Keratinocyte (primary cell): ENCODE data around the gene CEP131. TPM values are rescaled to one million over a fixed set of nuclear protein-coding genes. Genes with fewer than 3 reads are reported as not detected.

Experiments used
- DNase-seq: peaks from one replicate; pipeline ENCODE4 v3.0.0-alpha.2; 2011; ENCODE audit warnings: low read depth, missing footprints, low spot score
- FAIRE-seq: peaks from 2 replicates; lab custom pipeline; 2011; peaks lifted over from hg19 to GRCh38; lab: Jason Lieb, UNC
- H2AFZ ChIP-seq: 2 replicates; pipeline ENCODE4 v1.6.0; 2012; ENCODE audit warnings: low read length, control low read depth, inconsistent platforms; ENCODE audit not compliant: control insufficient read depth
- H3K27ac ChIP-seq: 2 replicates; pipeline ENCODE4 v1.5.1; 2011; ENCODE audit warnings: low read length; ENCODE audit not compliant: control insufficient read depth, insufficient read depth
- H3K27me3 ChIP-seq: 3 replicates; pipeline ENCODE4 v1.6.0; 2011; ENCODE audit warnings: low read length; ENCODE audit not compliant: control insufficient read depth, insufficient read depth; ENCODE audit errors: extremely low read depth
- H3K36me3 ChIP-seq, 2 experiments: 2 replicates in 1 of 2; 3 replicates in 1 of 2; pipeline ENCODE4 v1.5.1; 2011; ENCODE audit warnings: low read length in 2 of 2, mild to moderate bottlenecking in 1 of 2; ENCODE audit not compliant: control insufficient read depth in 2 of 2, insufficient read depth in 2 of 2; ENCODE audit errors: extremely low read depth in 1 of 2
- H3K4me1 ChIP-seq: 3 replicates; pipeline ENCODE4 v1.5.1; 2011; ENCODE audit warnings: low read length; ENCODE audit not compliant: control insufficient read depth, insufficient read depth; ENCODE audit errors: extremely low read depth
- H3K4me2 ChIP-seq: 3 replicates; pipeline ENCODE4 v1.6.0; 2011; ENCODE audit warnings: low read depth, low read length; ENCODE audit not compliant: control insufficient read depth, insufficient read depth; ENCODE audit errors: extremely low read depth
- H3K4me3 ChIP-seq, 3 experiments: fragments of 200-600 bp in 1 of 3; sonication (generic) in 1 of 3; 2 replicates in 2 of 3; 3 replicates in 1 of 3; pipeline ENCODE4 v1.5.1; 2011 to 2016; ENCODE audit warnings: low read length in 3 of 3, mild to moderate bottlenecking in 3 of 3, control low read depth in 2 of 3, inconsistent platforms in 1 of 3, low read depth in 1 of 3, mixed read lengths in 1 of 3, mixed run types in 1 of 3, moderate library complexity in 1 of 3; ENCODE audit not compliant: control insufficient read depth in 2 of 3, insufficient read depth in 2 of 3; ENCODE audit errors: extremely low read depth in 1 of 3
- H3K79me2 ChIP-seq: 2 replicates; pipeline ENCODE4 v1.6.0; 2012; ENCODE audit warnings: low read length; ENCODE audit not compliant: control insufficient read depth, insufficient read depth
- H3K9ac ChIP-seq: 3 replicates; pipeline ENCODE4 v1.6.0; 2011; ENCODE audit warnings: low read length; ENCODE audit not compliant: control insufficient read depth, insufficient read depth; ENCODE audit errors: extremely low read depth
- H3K9me1 ChIP-seq: 3 replicates; pipeline ENCODE4 v1.6.0; 2011; ENCODE audit warnings: low read length; ENCODE audit not compliant: control insufficient read depth, insufficient read depth; ENCODE audit errors: extremely low read depth
- H3K9me3 ChIP-seq: 2 replicates; pipeline ENCODE4 v1.5.1; 2012; ENCODE audit warnings: low read depth, low read length; ENCODE audit not compliant: control insufficient read depth
- H4K20me1 ChIP-seq: 3 replicates; pipeline ENCODE4 v1.6.0; 2011; ENCODE audit warnings: low read length; ENCODE audit not compliant: control insufficient read depth, insufficient read depth; ENCODE audit errors: extremely low read depth
- CTCF ChIP-seq, 3 experiments: IDR thresholded peaks in 1 of 3; conservative IDR thresholded peaks in 1 of 3; optimal IDR thresholded peaks in 1 of 3; 2 replicates in 2 of 3; 3 replicates in 1 of 3; pipeline versions ENCODE3 to v1.5.1; 2011; ENCODE audit warnings: low read length in 3 of 3, mild to moderate bottlenecking in 3 of 3, moderate library complexity in 2 of 3, control low read depth in 1 of 3, inconsistent platforms in 1 of 3; ENCODE audit not compliant: insufficient read depth in 2 of 3; ENCODE audit errors: extremely low read depth in 1 of 3
- EZH2 ChIP-seq: IDR thresholded peaks from one replicate; pipeline ENCODE4 v1.6.1; 2012; ENCODE audit warnings: inconsistent platforms, mild to moderate bottlenecking, low read length, moderate library complexity
- dilution Hi-C: fragments of 300-500 bp; cut with MboI; formaldehyde crosslinking; loops from one replicate; pipeline ENCODE4 v1.7.0; 2020; ENCODE audit warnings: low sequenced_read_pairs; ENCODE audit not compliant: extremely low pct_ligation_motif_present
- polyA plus RNA-seq, 5 experiments: library from polyadenylated mRNA; depleted of rRNA in 3 of 5; stranded (reverse) in 3 of 5; stranded (forward) in 1 of 5; unstranded in 1 of 5; fragments of >200 nt; gene quantifications; 1 replicate in 1 of 5; 2 replicates in 3 of 5; 3 replicates in 1 of 5; pipeline versions ENCODE4 v1.2.1 to v1.2.3, GENCODE V29; 2011 to 2012; ENCODE audit warnings: missing spikeins in 2 of 5, low read depth in 1 of 5, low replicate concordance in 1 of 5

The CEP131 gene
- polyA plus RNA-seq, 1 donor (not counting 4 experiments of a cell fraction or from before 2014, with no cell fraction given): 2.6 TPM

- DNase-seq: no peak
Measured at GRCh38 chr17:81167194-81167524, 55.6 kb downstream of the CEP131 start.

GRCh38 chr17:81166033-81166492 is 56.7 kb downstream of the CEP131 start, which contains the start of gene AATK:
AATK (minus strand) TSS chr17:81166221; CDS start chr17:81165992, 229 bp downstream.
- dilution Hi-C loops: no loop called here
- no peak within 1 kb of the TSS for H3K4me2 ChIP-seq
- H3K9ac ChIP-seq: no peak within 1 kb of the TSS
- TF ChIP-seq CTCF (optimal IDR thresholded peaks at IDR 0.05 in 1 of 3, IDR thresholded peaks at IDR 0.05 in 1 of 3, conservative IDR thresholded peaks at IDR 0.05 in 1 of 3; ENCODE audit: extremely low read depth in 1 of 3, insufficient read depth in 2 of 3, low read length in 3 of 3): no peak
- TF ChIP-seq EZH2: no peak
- H3K4me1 ChIP-seq: no peaks in the 10 kb centered on the region
- FAIRE-seq (no peak), DNase-seq (no peak)
- H3K36me3 ChIP-seq: no peaks in the 10 kb centered on the region
- no peaks in the 10 kb centered on the region for H3K9me1 ChIP-seq
- no peaks in the 10 kb centered on the region for H3K79me2 ChIP-seq
- H3K4me3 ChIP-seq: no peak within 1 kb of the TSS
- peaks cover 2% of the 10 kb centered on the region for H4K20me1 ChIP-seq
- no peak within 1 kb of the TSS for H2AFZ ChIP-seq
- H3K9me3 ChIP-seq: no peaks in the 10 kb centered on the region
- no peak within 1 kb of the TSS for H3K27ac ChIP-seq
- H3K27me3 ChIP-seq: peaks cover 42% of the 10 kb centered on the region

More at GRCh38 chr17:81167194-81167524, 55.6 kb downstream of the CEP131 start:
- Histone ChIP-seq H4K20me1 (peaks cover 2% of the 10 kb centered on the region), H3K79me2 (no peaks in the 10 kb centered on the region), H3K9me1 (no peaks in the 10 kb centered on the region), H3K9ac (no peak overlapping the region), H3K4me2 (no peak overlapping the region), H3K36me3 (no peaks in the 10 kb centered on the region), H3K9me3 (no peaks in the 10 kb centered on the region), H3K4me1 (no peaks in the 10 kb centered on the region), H3K27ac (no peak overlapping the region), H3K27me3 (peaks cover 42% of the 10 kb centered on the region), H3K4me3 (no peak overlapping the region), H2AFZ (no peak overlapping the region)
- no peak for FAIRE-seq
- dilution Hi-C loops: no loop called here
- TF ChIP-seq EZH2 (no peak), CTCF (optimal IDR thresholded peaks at IDR 0.05 in 1 of 3, IDR thresholded peaks at IDR 0.05 in 1 of 3, conservative IDR thresholded peaks at IDR 0.05 in 1 of 3; ENCODE audit: extremely low read depth in 1 of 3, insufficient read depth in 2 of 3, low read length in 3 of 3) (no peak)
